Subcutaneous preadipocyte (primary cell): ENCODE measurements around the gene ATXN2. TPM values are rescaled to one million over a fixed set of nuclear protein-coding genes. Genes with fewer than 3 reads are reported as not detected.

Source experiments
- small RNA-seq: library from RNA; depleted of rRNA; stranded (forward); fragments of <200 nt; gene quantifications from one replicate; pipeline ENCODE3, GENCODE V24; 2012
- total RNA-seq: library from RNA; depleted of rRNA; stranded (reverse); fragments of >200 nt; gene quantifications from 2 replicates; pipeline ENCODE4 v1.2.3, GENCODE V29; 2012

Gene ATXN2, protein sequence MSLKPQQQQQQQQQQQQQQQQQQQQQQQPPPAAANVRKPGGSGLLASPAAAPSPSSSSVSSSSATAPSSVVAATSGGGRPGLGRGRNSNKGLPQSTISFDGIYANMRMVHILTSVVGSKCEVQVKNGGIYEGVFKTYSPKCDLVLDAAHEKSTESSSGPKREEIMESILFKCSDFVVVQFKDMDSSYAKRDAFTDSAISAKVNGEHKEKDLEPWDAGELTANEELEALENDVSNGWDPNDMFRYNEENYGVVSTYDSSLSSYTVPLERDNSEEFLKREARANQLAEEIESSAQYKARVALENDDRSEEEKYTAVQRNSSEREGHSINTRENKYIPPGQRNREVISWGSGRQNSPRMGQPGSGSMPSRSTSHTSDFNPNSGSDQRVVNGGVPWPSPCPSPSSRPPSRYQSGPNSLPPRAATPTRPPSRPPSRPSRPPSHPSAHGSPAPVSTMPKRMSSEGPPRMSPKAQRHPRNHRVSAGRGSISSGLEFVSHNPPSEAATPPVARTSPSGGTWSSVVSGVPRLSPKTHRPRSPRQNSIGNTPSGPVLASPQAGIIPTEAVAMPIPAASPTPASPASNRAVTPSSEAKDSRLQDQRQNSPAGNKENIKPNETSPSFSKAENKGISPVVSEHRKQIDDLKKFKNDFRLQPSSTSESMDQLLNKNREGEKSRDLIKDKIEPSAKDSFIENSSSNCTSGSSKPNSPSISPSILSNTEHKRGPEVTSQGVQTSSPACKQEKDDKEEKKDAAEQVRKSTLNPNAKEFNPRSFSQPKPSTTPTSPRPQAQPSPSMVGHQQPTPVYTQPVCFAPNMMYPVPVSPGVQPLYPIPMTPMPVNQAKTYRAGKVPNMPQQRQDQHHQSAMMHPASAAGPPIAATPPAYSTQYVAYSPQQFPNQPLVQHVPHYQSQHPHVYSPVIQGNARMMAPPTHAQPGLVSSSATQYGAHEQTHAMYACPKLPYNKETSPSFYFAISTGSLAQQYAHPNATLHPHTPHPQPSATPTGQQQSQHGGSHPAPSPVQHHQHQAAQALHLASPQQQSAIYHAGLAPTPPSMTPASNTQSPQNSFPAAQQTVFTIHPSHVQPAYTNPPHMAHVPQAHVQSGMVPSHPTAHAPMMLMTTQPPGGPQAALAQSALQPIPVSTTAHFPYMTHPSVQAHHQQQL
- 30.5 and 48.7 TPM in 2 replicates for total RNA-seq

GRCh38 chr12:111598637-111599452 is at the start of gene ATXN2:
TSS of gene ATXN2 (minus strand) at chr12:111599315. CDS start at chr12:111599034, 281 bp downstream.

DNA sequence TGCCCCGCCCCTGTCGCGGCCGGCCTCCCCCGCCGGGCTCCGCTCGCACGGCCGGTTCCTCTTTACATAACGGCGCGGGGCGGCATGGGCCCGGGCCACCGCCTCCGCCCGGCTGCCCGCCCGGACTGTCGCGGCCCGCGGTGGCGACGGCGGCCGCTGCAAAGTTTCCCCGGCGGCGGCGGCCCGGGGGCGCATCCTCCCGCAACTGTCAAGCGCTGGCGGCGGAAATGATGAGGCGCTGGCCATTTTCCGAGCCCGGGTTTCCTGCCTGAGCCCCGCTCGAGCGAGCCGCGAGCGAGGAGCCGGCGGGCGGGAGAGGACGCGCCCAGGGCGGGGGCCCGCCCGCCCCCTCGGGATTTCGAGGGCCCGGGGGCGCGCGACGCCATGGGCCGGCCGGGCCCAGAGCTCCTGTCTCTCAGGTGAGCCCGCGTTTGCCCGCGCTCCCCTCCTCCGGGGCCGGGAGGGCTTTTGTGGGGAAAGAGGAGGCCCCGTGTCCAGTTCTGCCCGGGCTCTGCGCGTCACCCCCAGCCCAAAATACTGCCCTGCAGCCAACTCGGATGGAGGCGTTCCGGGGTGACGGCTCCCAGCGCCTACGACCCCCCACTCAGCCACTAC is 193.1 kb downstream of the ATXN2 start, which contains the start of gene SH2B3:
Gene SH2B3, plus strand, starts transcription at position 65 of the 615 bp plus-strand sequence. CDS start 12,223 bp downstream, outside the sequence.

Small RNA genes lying within 50 kb of the gene (small RNA-seq; reads per million reads assigned to genes)
- gene RF00066 = not detected

Other genes starting within 250 kb of the ATXN2 start
- 3.7 and 7.2 TPM in 2 replicates for gene PHETA1, start 230.2 kb downstream of the ATXN2 start, total RNA-seq
- gene SH2B3, start 193.4 kb downstream of the ATXN2 start, total RNA-seq = 37.1 and 151 TPM in 2 replicates
- gene BRAP, start 86.6 kb upstream of the ATXN2 start, total RNA-seq = 16.5 and 18.2 TPM in 2 replicates
- gene ACAD10, start 86.7 kb upstream of the ATXN2 start, total RNA-seq = 20.2 and 28.2 TPM in 2 replicates
- gene ALDH2, start 167.6 kb upstream of the ATXN2 start, total RNA-seq = 13.5 and 13.6 TPM in 2 replicates
- 30.9 and 40.9 TPM in 2 replicates for gene MAPKAPK5, start 242.9 kb upstream of the ATXN2 start, total RNA-seq